Measurements from ENCODE around the gene SEMA3C. TPM values are rescaled to one million over a fixed set of nuclear protein-coding genes. Genes with fewer than 3 reads are reported as not detected.

SEMA3C gene
- total RNA-seq, 1 donor from 2014 or later = 0.26 TPM

DNA sequence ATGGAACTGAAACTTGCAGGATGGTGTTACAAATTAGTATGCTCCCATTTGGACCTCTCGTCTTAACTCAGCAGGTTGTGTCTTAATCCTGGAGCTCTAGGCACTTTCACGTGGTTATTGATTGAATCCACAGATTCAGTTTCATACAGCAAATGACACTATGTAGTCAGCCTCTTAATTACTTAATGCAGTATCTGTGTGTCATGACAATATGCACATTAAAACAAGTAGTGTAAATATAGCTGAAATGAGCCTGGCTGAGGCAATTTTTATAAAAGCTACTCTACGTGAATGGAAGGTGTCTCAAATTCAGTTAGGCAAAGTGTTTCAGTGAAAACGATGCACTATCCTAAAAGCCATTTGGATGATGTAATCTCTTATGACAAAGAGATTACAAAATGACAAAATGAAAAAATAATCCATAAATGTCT is 193.7 kb downstream of the SEMA3C start:
- H3K4me3 Mint-ChIP-seq (ENCODE audit: unreplicated experiment) = no peak overlapping the region
- no peak for TF ChIP-seq CTCF (IDR thresholded peaks at IDR 0.05; ENCODE audit: unreplicated experiment)
- H3K9me3 Mint-ChIP-seq (ENCODE audit: unreplicated experiment) = no peaks in the 10 kb centered on the region
- H3K27me3 Mint-ChIP-seq (ENCODE audit: unreplicated experiment) = no peaks in the 10 kb centered on the region
- H3K27ac Mint-ChIP-seq (ENCODE audit: unreplicated experiment) = no peak overlapping the region
- no peaks in the 10 kb centered on the region for H3K36me3 Mint-ChIP-seq (ENCODE audit: low read depth, unreplicated experiment)
- H3K4me1 Mint-ChIP-seq (ENCODE audit: unreplicated experiment) = no peaks in the 10 kb centered on the region
- DNase-seq (ENCODE audit: low spot score) = no peak

GRCh38 chr7:80724249-80724871 is 194.5 kb downstream of the SEMA3C start:
- no peak for TF ChIP-seq CTCF (IDR thresholded peaks at IDR 0.05; ENCODE audit: unreplicated experiment)
- no peak for DNase-seq (ENCODE audit: low spot score)
- no peak overlapping the region for H3K4me3 Mint-ChIP-seq (ENCODE audit: unreplicated experiment)
- no peaks in the 10 kb centered on the region for H3K4me1 Mint-ChIP-seq (ENCODE audit: unreplicated experiment)
- no peak overlapping the region for H3K27ac Mint-ChIP-seq (ENCODE audit: unreplicated experiment)
- no peaks in the 10 kb centered on the region for H3K36me3 Mint-ChIP-seq (ENCODE audit: low read depth, unreplicated experiment)
- no peaks in the 10 kb centered on the region for H3K27me3 Mint-ChIP-seq (ENCODE audit: unreplicated experiment)
- H3K9me3 Mint-ChIP-seq (ENCODE audit: unreplicated experiment) = no peaks in the 10 kb centered on the region

DNA sequence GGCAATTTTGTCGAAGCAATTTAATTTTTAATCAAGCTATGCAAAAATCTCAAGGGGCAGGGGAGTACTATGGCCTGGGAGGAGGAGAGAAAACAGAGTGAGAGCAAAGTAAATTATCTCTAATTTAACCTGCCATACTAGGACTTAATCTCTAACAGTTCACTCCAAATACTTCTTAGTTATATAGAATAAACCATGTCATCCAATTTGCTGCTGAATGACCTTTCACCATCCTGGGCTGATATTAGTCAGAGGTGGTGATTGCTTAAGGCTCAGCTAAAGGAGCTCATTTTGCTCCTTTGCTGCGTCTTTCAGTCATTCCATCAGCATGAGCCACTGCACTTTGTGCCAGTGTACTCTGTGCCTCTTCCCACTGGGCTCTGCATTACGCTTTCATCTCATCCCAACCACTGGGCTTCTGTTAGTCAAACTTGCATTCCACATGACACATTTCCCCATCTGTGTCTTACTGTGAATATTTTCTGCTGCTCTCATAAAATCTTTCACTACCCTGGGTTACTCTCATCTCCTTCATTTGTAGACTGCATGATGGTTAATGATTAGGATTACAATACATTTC is 196.1 kb downstream of the SEMA3C start:
- TF ChIP-seq CTCF (IDR thresholded peaks at IDR 0.05; ENCODE audit: unreplicated experiment) = no peak
- H3K4me3 Mint-ChIP-seq (ENCODE audit: unreplicated experiment) = no peak overlapping the region
- H3K36me3 Mint-ChIP-seq (ENCODE audit: low read depth, unreplicated experiment) = no peaks in the 10 kb centered on the region
- H3K4me1 Mint-ChIP-seq (ENCODE audit: unreplicated experiment) = no peaks in the 10 kb centered on the region
- no peaks in the 10 kb centered on the region for H3K9me3 Mint-ChIP-seq (ENCODE audit: unreplicated experiment)
- no peaks in the 10 kb centered on the region for H3K27me3 Mint-ChIP-seq (ENCODE audit: unreplicated experiment)
- no peak for DNase-seq (ENCODE audit: low spot score)
- no peak overlapping the region for H3K27ac Mint-ChIP-seq (ENCODE audit: unreplicated experiment)

GRCh38 chr7:80721883-80722615 is 196.8 kb downstream of the SEMA3C start:
- H3K4me3 Mint-ChIP-seq (ENCODE audit: unreplicated experiment) = no peak overlapping the region
- no peak overlapping the region for H3K27ac Mint-ChIP-seq (ENCODE audit: unreplicated experiment)
- no peaks in the 10 kb centered on the region for H3K27me3 Mint-ChIP-seq (ENCODE audit: unreplicated experiment)
- H3K4me1 Mint-ChIP-seq (ENCODE audit: unreplicated experiment) = no peaks in the 10 kb centered on the region
- no peaks in the 10 kb centered on the region for H3K9me3 Mint-ChIP-seq (ENCODE audit: unreplicated experiment)
- no peak for TF ChIP-seq CTCF (IDR thresholded peaks at IDR 0.05; ENCODE audit: unreplicated experiment)
- DNase-seq (ENCODE audit: low spot score) = no peak
- no peaks in the 10 kb centered on the region for H3K36me3 Mint-ChIP-seq (ENCODE audit: low read depth, unreplicated experiment)

DNA sequence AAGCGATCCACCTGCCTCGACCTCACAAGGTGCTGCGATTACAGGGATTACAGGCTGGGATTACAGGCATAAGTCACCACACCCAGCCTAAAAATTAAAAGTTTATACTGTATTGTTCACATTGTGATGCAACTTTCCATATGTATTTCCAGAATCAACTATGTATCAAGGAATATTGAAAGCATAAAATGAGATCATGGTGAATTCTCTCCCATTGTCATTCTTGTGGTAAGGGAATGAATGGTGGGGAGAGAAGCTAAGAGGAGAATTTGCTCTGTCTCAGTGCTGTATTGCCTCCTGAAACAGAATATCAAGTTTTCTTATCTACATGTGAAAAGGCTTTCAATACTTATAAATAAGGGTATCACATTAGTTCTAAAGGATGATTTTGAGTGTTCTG is 198.7 kb downstream of the SEMA3C start:
- H3K36me3 Mint-ChIP-seq (ENCODE audit: low read depth, unreplicated experiment) = no peaks in the 10 kb centered on the region
- H3K4me1 Mint-ChIP-seq (ENCODE audit: unreplicated experiment) = no peaks in the 10 kb centered on the region
- H3K27me3 Mint-ChIP-seq (ENCODE audit: unreplicated experiment) = no peaks in the 10 kb centered on the region
- H3K9me3 Mint-ChIP-seq (ENCODE audit: unreplicated experiment) = no peaks in the 10 kb centered on the region
- H3K27ac Mint-ChIP-seq (ENCODE audit: unreplicated experiment) = no peak overlapping the region
- no peak for TF ChIP-seq CTCF (IDR thresholded peaks at IDR 0.05; ENCODE audit: unreplicated experiment)
- H3K4me3 Mint-ChIP-seq (ENCODE audit: unreplicated experiment) = no peak overlapping the region
- no peak for DNase-seq (ENCODE audit: low spot score)
